Breast epithelium (tissue), 3 donors: ENCODE results near the gene DCST1.

Experiments
- POLR2A ChIP-seq: fragments of 450-650 bp; IDR thresholded peaks from one replicate; pipeline ENCODE4 v1.6.1; 2016; ENCODE audit warnings: antibody characterized with exemption, mild to moderate bottlenecking, moderate library complexity
- TF ChIP-seq, protein P1 (sequence below), 3 donors: fragments of 450-650 bp; IDR thresholded peaks; one replicate each; pipeline ENCODE4 v1.5.1; 2016 to 2017; ENCODE audit warnings: antibody characterized with exemption in 3 of 3, mild to moderate bottlenecking in 3 of 3, moderate library complexity in 3 of 3

DNA sequence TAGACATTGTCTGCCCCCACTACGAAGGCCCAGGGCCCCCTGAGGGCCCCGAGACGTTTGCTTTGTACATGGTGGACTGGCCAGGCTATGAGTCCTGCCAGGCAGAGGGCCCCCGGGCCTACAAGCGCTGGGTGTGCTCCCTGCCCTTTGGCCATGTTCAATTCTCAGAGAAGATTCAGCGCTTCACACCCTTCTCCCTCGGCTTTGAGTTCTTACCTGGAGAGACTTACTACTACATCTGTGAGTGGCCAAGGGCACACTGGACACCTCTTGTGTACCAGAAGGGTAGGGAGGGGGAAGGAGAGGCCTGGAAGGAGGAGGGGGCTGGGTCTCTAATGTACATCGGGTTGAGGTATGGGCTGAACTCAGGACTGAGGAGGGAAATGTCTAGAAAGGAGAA lies 33.2 kb downstream of the DCST1 start:
- TF ChIP-seq, protein P1, sequence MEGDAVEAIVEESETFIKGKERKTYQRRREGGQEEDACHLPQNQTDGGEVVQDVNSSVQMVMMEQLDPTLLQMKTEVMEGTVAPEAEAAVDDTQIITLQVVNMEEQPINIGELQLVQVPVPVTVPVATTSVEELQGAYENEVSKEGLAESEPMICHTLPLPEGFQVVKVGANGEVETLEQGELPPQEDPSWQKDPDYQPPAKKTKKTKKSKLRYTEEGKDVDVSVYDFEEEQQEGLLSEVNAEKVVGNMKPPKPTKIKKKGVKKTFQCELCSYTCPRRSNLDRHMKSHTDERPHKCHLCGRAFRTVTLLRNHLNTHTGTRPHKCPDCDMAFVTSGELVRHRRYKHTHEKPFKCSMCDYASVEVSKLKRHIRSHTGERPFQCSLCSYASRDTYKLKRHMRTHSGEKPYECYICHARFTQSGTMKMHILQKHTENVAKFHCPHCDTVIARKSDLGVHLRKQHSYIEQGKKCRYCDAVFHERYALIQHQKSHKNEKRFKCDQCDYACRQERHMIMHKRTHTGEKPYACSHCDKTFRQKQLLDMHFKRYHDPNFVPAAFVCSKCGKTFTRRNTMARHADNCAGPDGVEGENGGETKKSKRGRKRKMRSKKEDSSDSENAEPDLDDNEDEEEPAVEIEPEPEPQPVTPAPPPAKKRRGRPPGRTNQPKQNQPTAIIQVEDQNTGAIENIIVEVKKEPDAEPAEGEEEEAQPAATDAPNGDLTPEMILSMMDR (IDR thresholded peaks at IDR 0.05): no peak
- no peak for TF ChIP-seq POLR2A
